ENCODE results near the gene LUC7L.
"Not testable (repeated sequence)": the region's sequence is repeated elsewhere in the genome, so short reads cannot be mapped to it uniquely, and the experiment has no call there.

Gene LUC7L

GRCh38 chr16:162271-162991 lies 66.8 kb downstream of the LUC7L start:
- no peaks in the 10 kb centered on the region for H3K36me3 ChIP-seq (ENCODE audit: insufficient read depth, low read length)
- DNase-seq (no peak), ATAC-seq (ENCODE audit: insufficient read depth, low read depth) (no peak)
- no peak overlapping the region for H3K4me2 ChIP-seq (ENCODE audit: insufficient read depth, low read length)
- no peaks in the 10 kb centered on the region for H3K79me2 ChIP-seq (ENCODE audit: insufficient read depth, low read length)
- TF ChIP-seq CTCF (IDR thresholded peaks at IDR 0.05; ENCODE audit: borderline replicate concordance, extremely low read depth, low read length, poor library complexity, severe bottlenecking) (no peak), EZH2 (IDR thresholded peaks at IDR 0.05; ENCODE audit: borderline replicate concordance, low read depth, low read length, severe bottlenecking) (no peak)
- no peak overlapping the region for H3K9ac ChIP-seq (ENCODE audit: low read depth, low read length)
- H2AFZ ChIP-seq (ENCODE audit: low read depth, low read length): no peak overlapping the region
- no peaks in the 10 kb centered on the region for H3K9me3 ChIP-seq (ENCODE audit: insufficient read depth, low read length, severe bottlenecking)
- H3K27ac ChIP-seq (ENCODE audit: low read length): no peak overlapping the region
- no peaks in the 10 kb centered on the region for H4K20me1 ChIP-seq (ENCODE audit: insufficient read depth, low read length)
- H3K27me3 ChIP-seq (ENCODE audit: insufficient read depth, low read length, poor library complexity): no peaks in the 10 kb centered on the region
- H3K4me1 ChIP-seq (ENCODE audit: insufficient read depth, low read length): no peaks in the 10 kb centered on the region
- no peak overlapping the region for H3K4me3 ChIP-seq (ENCODE audit: low read depth in 1 of 2, low read length in 2 of 2)

GRCh38 chr16:160691-161190 lies 68.5 kb downstream of the LUC7L start:
- TF ChIP-seq CTCF (IDR thresholded peaks at IDR 0.05; ENCODE audit: borderline replicate concordance, extremely low read depth, low read length, poor library complexity, severe bottlenecking): no peak
- H3K4me2 ChIP-seq (ENCODE audit: insufficient read depth, low read length): no peak overlapping the region
- H3K4me3 ChIP-seq (ENCODE audit: low read depth in 1 of 2, low read length in 2 of 2): no peak overlapping the region
- H3K9ac ChIP-seq (ENCODE audit: low read depth, low read length): no peak overlapping the region
- H3K79me2 ChIP-seq (ENCODE audit: insufficient read depth, low read length): no peaks in the 10 kb centered on the region
- H3K4me1 ChIP-seq (ENCODE audit: insufficient read depth, low read length): no peaks in the 10 kb centered on the region
- no peak overlapping the region for H3K27ac ChIP-seq (ENCODE audit: low read length)
- no peak for DNase-seq
- no peaks in the 10 kb centered on the region for H3K27me3 ChIP-seq (ENCODE audit: insufficient read depth, low read length, poor library complexity)
- no peak for ATAC-seq (ENCODE audit: insufficient read depth, low read depth)
- no peaks in the 10 kb centered on the region for H3K9me3 ChIP-seq (ENCODE audit: insufficient read depth, low read length, severe bottlenecking)
- no peaks in the 10 kb centered on the region for H3K36me3 ChIP-seq (ENCODE audit: insufficient read depth, low read length)
- no peak overlapping the region for H2AFZ ChIP-seq (ENCODE audit: low read depth, low read length)
- H4K20me1 ChIP-seq (ENCODE audit: insufficient read depth, low read length): no peaks in the 10 kb centered on the region

- not testable (repeated sequence) for H4K20me1 ChIP-seq (ENCODE audit: insufficient read depth, low read length); H2AFZ ChIP-seq (ENCODE audit: low read depth, low read length); H3K79me2 ChIP-seq (ENCODE audit: insufficient read depth, low read length); H3K36me3 ChIP-seq (ENCODE audit: insufficient read depth, low read length); DNase-seq; H3K4me1 ChIP-seq (ENCODE audit: insufficient read depth, low read length); H3K9me3 ChIP-seq (ENCODE audit: insufficient read depth, low read length, severe bottlenecking); ATAC-seq (ENCODE audit: insufficient read depth, low read depth); H3K4me3 ChIP-seq (ENCODE audit: low read depth in 1 of 2, low read length in 2 of 2); H3K27ac ChIP-seq (ENCODE audit: low read length); H3K4me2 ChIP-seq (ENCODE audit: insufficient read depth, low read length); H3K9ac ChIP-seq (ENCODE audit: low read depth, low read length); H3K27me3 ChIP-seq (ENCODE audit: insufficient read depth, low read length, poor library complexity)
Observed at GRCh38 chr16:160242-160641, 69.0 kb downstream of the LUC7L start.

- ATAC-seq (ENCODE audit: insufficient read depth, low read depth): no peak
- Histone ChIP-seq H4K20me1 (ENCODE audit: insufficient read depth, low read length) (no peaks in the 10 kb centered on the region), H3K4me1 (ENCODE audit: insufficient read depth, low read length) (no peaks in the 10 kb centered on the region), H2AFZ (ENCODE audit: low read depth, low read length) (no peak overlapping the region), H3K9me3 (ENCODE audit: insufficient read depth, low read length, severe bottlenecking) (no peaks in the 10 kb centered on the region), H3K27me3 (ENCODE audit: insufficient read depth, low read length, poor library complexity) (no peaks in the 10 kb centered on the region), H3K4me2 (ENCODE audit: insufficient read depth, low read length) (no peak overlapping the region), H3K4me3 (ENCODE audit: low read depth in 1 of 2, low read length in 2 of 2) (no peak overlapping the region), H3K79me2 (ENCODE audit: insufficient read depth, low read length) (no peaks in the 10 kb centered on the region), H3K9ac (ENCODE audit: low read depth, low read length) (no peak overlapping the region), H3K36me3 (ENCODE audit: insufficient read depth, low read length) (no peaks in the 10 kb centered on the region), H3K27ac (ENCODE audit: low read length) (no peak overlapping the region)
- TF ChIP-seq CTCF (IDR thresholded peaks at IDR 0.05; ENCODE audit: borderline replicate concordance, extremely low read depth, low read length, poor library complexity, severe bottlenecking): no peak
- no peak for TF ChIP-seq EZH2 (IDR thresholded peaks at IDR 0.05; ENCODE audit: borderline replicate concordance, low read depth, low read length, severe bottlenecking)
- no peak for DNase-seq
Observed at GRCh38 chr16:159136-159849, 70.0 kb downstream of the LUC7L start.

All from DND-41 (cell line).